H9 (cell line): ENCODE data around the gene HPCAL1. TPM values are rescaled to one million over a fixed set of nuclear protein-coding genes. Genes with fewer than 3 reads are reported as not detected.

Experiments
- DNase-seq: peaks from one replicate; pipeline ENCODE4 v3.0.0-alpha.2; 2017
- H2AFZ ChIP-seq: one replicate; pipeline ENCODE4 v1.6.1; 2013; ENCODE audit warnings: mild to moderate bottlenecking, low read length, control low read depth, moderate library complexity
- H2AK5ac ChIP-seq: 2 replicates; pipeline ENCODE4 v1.6.1; 2013; ENCODE audit warnings: low read length, control low read depth, mixed read lengths; ENCODE audit not compliant: insufficient read length
- H2BK120ac ChIP-seq: one replicate; pipeline ENCODE4 v1.6.1; 2013; ENCODE audit warnings: low read depth, mild to moderate bottlenecking, low read length, control low read depth, inconsistent platforms; ENCODE audit not compliant: poor library complexity, severe bottlenecking
- H2BK12ac ChIP-seq: 2 replicates; pipeline ENCODE4 v1.6.1; 2013; ENCODE audit warnings: low read length, control low read depth, mixed read lengths, low read depth; ENCODE audit not compliant: insufficient read length
- H2BK15ac ChIP-seq: 2 replicates; pipeline ENCODE4 v1.6.1; 2013; ENCODE audit warnings: low read depth, low read length, control low read depth
- H2BK20ac ChIP-seq: one replicate; pipeline ENCODE4 v1.6.1; 2013; ENCODE audit warnings: low read depth, mild to moderate bottlenecking, low read length, control low read depth, inconsistent platforms; ENCODE audit not compliant: poor library complexity, severe bottlenecking
- H2BK5ac ChIP-seq: 2 replicates; pipeline ENCODE4 v1.6.1; 2013; ENCODE audit warnings: low read length, control low read depth, mixed read lengths; ENCODE audit not compliant: insufficient read length
- H3K14ac ChIP-seq: 2 replicates; pipeline ENCODE4 v1.6.1; 2013; ENCODE audit warnings: low read length, control low read depth; ENCODE audit not compliant: insufficient read depth
- H3K18ac ChIP-seq: 2 replicates; pipeline ENCODE4 v1.6.1; 2013; ENCODE audit warnings: low read depth, mild to moderate bottlenecking, mixed read lengths, low read length, control low read depth; ENCODE audit not compliant: insufficient read length
- H3K23ac ChIP-seq: 2 replicates; pipeline ENCODE4 v1.6.1; 2013; ENCODE audit warnings: low read length, control low read depth, mixed read lengths, low read depth; ENCODE audit not compliant: insufficient read length
- H3K23me2 ChIP-seq: 2 replicates; pipeline ENCODE4 v1.6.1; 2013; ENCODE audit warnings: low read depth, mild to moderate bottlenecking, mixed read lengths, low read length, control low read depth; ENCODE audit not compliant: insufficient read length, poor library complexity, severe bottlenecking
- H3K27ac ChIP-seq: 2 replicates; pipeline ENCODE4 v1.5.1; 2013; ENCODE audit warnings: low read length, control low read depth, mixed read lengths, low read depth; ENCODE audit not compliant: insufficient read length
- H3K27me3 ChIP-seq: 2 replicates; pipeline ENCODE4 v1.6.1; 2013; ENCODE audit warnings: low read length, control low read depth, inconsistent platforms; ENCODE audit not compliant: insufficient read depth
- H3K4ac ChIP-seq: 2 replicates; pipeline ENCODE4 v1.6.1; 2013; ENCODE audit warnings: low read depth, mild to moderate bottlenecking, control low read depth, inconsistent platforms, low read length, moderate library complexity
- H3K4me1 ChIP-seq: 2 replicates; pipeline ENCODE4 v1.6.1; 2013; ENCODE audit warnings: low read length, control low read depth, inconsistent platforms; ENCODE audit not compliant: insufficient read depth
- H3K4me2 ChIP-seq: 2 replicates; pipeline ENCODE4 v1.6.1; 2013; ENCODE audit warnings: low read length, control low read depth, mixed read lengths; ENCODE audit not compliant: insufficient read length, insufficient read depth
- H3K56ac ChIP-seq: 2 replicates; pipeline ENCODE4 v1.6.1; 2013; ENCODE audit warnings: low read depth, mild to moderate bottlenecking, mixed read lengths, low read length, control low read depth; ENCODE audit not compliant: insufficient read length
- H3K79me1 ChIP-seq: 2 replicates; pipeline ENCODE4 v1.6.1; 2013; ENCODE audit warnings: low read depth, mild to moderate bottlenecking, moderate library complexity, low read length, control low read depth, inconsistent platforms; ENCODE audit not compliant: insufficient read depth, poor library complexity, severe bottlenecking
- H3K79me2 ChIP-seq: 2 replicates; pipeline ENCODE4 v1.6.1; 2013; ENCODE audit warnings: low read length, control low read depth, inconsistent platforms; ENCODE audit not compliant: insufficient read depth
- H3K9ac ChIP-seq: 2 replicates; pipeline ENCODE4 v1.6.1; 2013; ENCODE audit warnings: low read length, control low read depth, mixed read lengths; ENCODE audit not compliant: insufficient read length; ENCODE audit errors: extremely low read depth
- H3K9me3 ChIP-seq: one replicate; pipeline ENCODE4 v1.6.1; 2013; ENCODE audit warnings: low read depth, low read length, inconsistent platforms; ENCODE audit not compliant: control insufficient read depth
- H3T11ph ChIP-seq: one replicate; pipeline ENCODE4 v1.6.1; 2013; ENCODE audit warnings: mild to moderate bottlenecking, low read length, control low read depth, inconsistent platforms
- H4K20me1 ChIP-seq: one replicate; pipeline ENCODE4 v1.6.1; 2013; ENCODE audit not compliant: control insufficient read depth, insufficient read length, insufficient read depth
- H4K5ac ChIP-seq: 2 replicates; pipeline ENCODE4 v1.6.1; 2013; ENCODE audit warnings: low read depth, mild to moderate bottlenecking, mixed read lengths, low read length, control low read depth; ENCODE audit not compliant: insufficient read length
- H4K8ac ChIP-seq: replicated peaks from 2 replicates; pipeline ENCODE4 v1.6.1; 2013; ENCODE audit warnings: low read length, control low read depth, mixed read lengths, low read depth; ENCODE audit not compliant: insufficient read length
- H4K91ac ChIP-seq: 2 replicates; pipeline ENCODE4 v1.6.1; 2013; ENCODE audit warnings: low read depth, mild to moderate bottlenecking, moderate library complexity, mixed read lengths, low read length, control low read depth; ENCODE audit not compliant: insufficient read length
- H3K27ac Mint-ChIP-seq, 3 experiments: 2 replicates in 2 of 3; 3 replicates in 1 of 3; pipeline ENCODE4 v1.8.0; 2020 to 2021; ENCODE audit warnings: mixed read lengths in 3 of 3, mild to moderate bottlenecking in 1 of 3, moderate library complexity in 1 of 3
- H3K27me3 Mint-ChIP-seq: 2 replicates; pipeline ENCODE4 v1.8.0; 2021; ENCODE audit warnings: low read depth, mild to moderate bottlenecking, moderate library complexity, mixed read lengths
- H3K36me3 Mint-ChIP-seq, 3 experiments: 2 replicates in 2 of 3; 3 replicates in 1 of 3; pipeline ENCODE4 v1.8.0; 2020 to 2021; ENCODE audit warnings: low read depth in 3 of 3, mixed read lengths in 3 of 3; ENCODE audit not compliant: insufficient read depth in 1 of 3
- H3K4me1 Mint-ChIP-seq, 2 experiments: 2 replicates each; pipeline ENCODE4 v1.8.0; 2020; ENCODE audit warnings: mixed read lengths in 2 of 2
- H3K4me3 Mint-ChIP-seq, 2 experiments: 2 replicates in 1 of 2; 3 replicates in 1 of 2; pipeline ENCODE4 v1.8.0; 2020 to 2021; ENCODE audit warnings: mild to moderate bottlenecking in 2 of 2, mixed read lengths in 2 of 2, moderate library complexity in 1 of 2
- H3K9me3 Mint-ChIP-seq, 2 experiments: 2 replicates in 1 of 2; 3 replicates in 1 of 2; pipeline ENCODE4 v1.8.0; 2020; ENCODE audit warnings: mild to moderate bottlenecking in 2 of 2, mixed read lengths in 2 of 2, moderate library complexity in 1 of 2
- CTCF ChIP-seq: fragments of 200-600 bp; sonication (generic); conservative IDR thresholded peaks from 3 replicates; pipeline ENCODE4 v1.8.0; 2021; ENCODE audit warnings: antibody characterized with exemption, mild to moderate bottlenecking
- WGBS: extraction: QIAGEN DNeasy Blood & Tissue Kit; methylation state at CpG from one replicate; pipeline ENCODE4 v1.1.7; 2013; ENCODE audit warnings: missing lambda C conversion rate, low lambda C conversion rate, mixed read lengths; ENCODE audit not compliant: insufficient read length; ENCODE audit errors: extremely low coverage; 5-methylcytosine and 5-hydroxymethylcytosine counted together
- total RNA-seq: library from RNA; stranded (reverse); gene quantifications from 2 replicates; pipeline ENCODE4 v1.2.1, GENCODE V29; 2021

The HPCAL1 gene
- total RNA-seq, 1 experiment from 2014 or later = 4.7 TPM

GRCh38 chr2:10398496-10398895 lies 95.8 kb downstream of the HPCAL1 start:
- Mint-ChIP-seq H3K9me3 (peaks cover 3 to 12% of the 10 kb centered on the region in 2 experiments), H3K4me1 (peaks cover 9% of the 10 kb centered on the region in 2 experiments), H3K27me3 (peaks cover 2% of the 10 kb centered on the region), H3K36me3 (peaks cover 0 to 12% (median 9%) of the 10 kb centered on the region in 3 experiments; a peak in 5 of 7 replicates), H3K4me3 (no peak overlapping the region), H3K27ac (no peak overlapping the region)
- Histone ChIP-seq H4K91ac (no peak overlapping the region), H2AFZ (no peak overlapping the region), H2BK20ac (no peak overlapping the region), H3K79me1 (no peaks in the 10 kb centered on the region), H2AK5ac (no peak overlapping the region), H3K14ac (no peak overlapping the region), H2BK15ac (no peak overlapping the region), H3K9me3 (no peaks in the 10 kb centered on the region), H3K27me3 (no peaks in the 10 kb centered on the region), H4K8ac (no peak overlapping the region), H4K20me1 (no peaks in the 10 kb centered on the region), H2BK12ac (no peak overlapping the region), H4K5ac (no peak overlapping the region), H3K18ac (no peak overlapping the region), H3K4me1 (no peaks in the 10 kb centered on the region), H3K23ac (no peak overlapping the region), H3K9ac (no peak overlapping the region), H3K27ac (no peak overlapping the region), H2BK5ac (no peak overlapping the region), H3K79me2 (no peaks in the 10 kb centered on the region), H3K4me2 (no peak overlapping the region), H3T11ph (no peak overlapping the region), H3K23me2 (no peaks in the 10 kb centered on the region), H3K56ac (no peak overlapping the region), H3K4ac (no peak overlapping the region), H2BK120ac (no peak overlapping the region)
- no CpG with 5 or more reads among the region's 14 CpGs for WGBS
- no peak for DNase-seq
- TF ChIP-seq CTCF = no peak
